HepG2 (cell line): Measurements from ENCODE around the gene BIRC5. TPM values are rescaled to one million over a fixed set of nuclear protein-coding genes. Genes with fewer than 3 reads are reported as not detected.

ENCODE experiments used
- CBFB ChIP-seq: sonication (generic); formaldehyde crosslinking; IDR thresholded peaks from 2 replicates; pipeline ENCODE4 v1.4.0; 2020; ENCODE audit warnings: missing genetic modification reagents
- CCDC6 ChIP-seq: sonication (generic); formaldehyde crosslinking; IDR thresholded peaks from 2 replicates; pipeline ENCODE4 v1.8.1; 2022; ENCODE audit warnings: mild to moderate bottlenecking, missing genetic modification reagents, moderate library complexity
- ERF ChIP-seq: IDR thresholded peaks from 2 replicates; pipeline ENCODE4 v1.6.1; 2018; ENCODE audit warnings: missing biosample characterization, missing genetic modification reagents
- FOSL1 ChIP-seq: sonication (generic); formaldehyde crosslinking; IDR thresholded peaks from 2 replicates; pipeline ENCODE4 v1.9.0; 2021; ENCODE audit warnings: missing genetic modification reagents, borderline replicate concordance
- FOSL2 ChIP-seq: sonication (generic); formaldehyde crosslinking; IDR thresholded peaks from 2 replicates; pipeline ENCODE4 v1.4.0; 2020; ENCODE audit warnings: missing genetic modification reagents
- GLI4 ChIP-seq: sonication (generic); formaldehyde crosslinking; IDR thresholded peaks from 2 replicates; pipeline ENCODE4 v1.5.1; 2020; ENCODE audit warnings: missing genetic modification reagents, mild to moderate bottlenecking, moderate library complexity, borderline replicate concordance
- HDAC1 ChIP-seq: sonication (generic); formaldehyde crosslinking; IDR thresholded peaks from 2 replicates; pipeline ENCODE4 v1.5.1; 2020; ENCODE audit warnings: mild to moderate bottlenecking, missing genetic modification reagents
- KDM3A ChIP-seq: IDR thresholded peaks from 2 replicates; pipeline ENCODE4 v1.6.1; 2018; ENCODE audit warnings: low read depth, missing compliant biosample characterization
- MTA1 ChIP-seq: sonication (generic); formaldehyde crosslinking; IDR thresholded peaks from 2 replicates; pipeline ENCODE4 v1.4.0; 2020; ENCODE audit warnings: missing genetic modification reagents, mild to moderate bottlenecking, borderline replicate concordance
- NR0B2 ChIP-seq: sonication (generic); formaldehyde crosslinking; IDR thresholded peaks from 2 replicates; pipeline ENCODE4 v1.4.0; 2020; ENCODE audit warnings: mild to moderate bottlenecking, missing genetic modification reagents
- RELA ChIP-seq: sonication (generic); formaldehyde crosslinking; IDR thresholded peaks from 2 replicates; pipeline ENCODE4 v1.4.0; 2020; ENCODE audit warnings: missing genetic modification reagents
- THAP7 ChIP-seq: sonication (generic); formaldehyde crosslinking; IDR thresholded peaks from 2 replicates; pipeline ENCODE4 v1.8.1; 2023; ENCODE audit warnings: mild to moderate bottlenecking, missing genetic modification reagents
- ZBTB7B ChIP-seq: sonication (generic); formaldehyde crosslinking; IDR thresholded peaks from 2 replicates; pipeline ENCODE4 v1.4.0; 2020; ENCODE audit warnings: missing genetic modification reagents
- ZFX ChIP-seq: sonication (generic); formaldehyde crosslinking; IDR thresholded peaks from 2 replicates; pipeline ENCODE4 v1.4.0; 2020; ENCODE audit warnings: mild to moderate bottlenecking, low read depth, missing genetic modification reagents, moderate library complexity
- ZHX1 ChIP-seq: sonication (generic); formaldehyde crosslinking; IDR thresholded peaks from 2 replicates; pipeline ENCODE4 v1.8.1; 2022; ENCODE audit warnings: low read depth, mild to moderate bottlenecking, missing genetic modification reagents
- ZMAT3 ChIP-seq: sonication (generic); formaldehyde crosslinking; conservative IDR thresholded peaks from 2 replicates; pipeline ENCODE4 v1.7.0; 2021; ENCODE audit warnings: missing genetic modification reagents
- ZNF280D ChIP-seq: sonication (generic); formaldehyde crosslinking; IDR thresholded peaks from 2 replicates; pipeline ENCODE4 v1.5.1; 2020; ENCODE audit warnings: mild to moderate bottlenecking, missing genetic modification reagents
- ZNF850 ChIP-seq: sonication (generic); formaldehyde crosslinking; conservative IDR thresholded peaks from 2 replicates; pipeline ENCODE4 v1.9.0; 2021; ENCODE audit warnings: mild to moderate bottlenecking, missing genetic modification reagents
- ZXDC ChIP-seq: sonication (generic); formaldehyde crosslinking; IDR thresholded peaks from 2 replicates; pipeline ENCODE4 v1.5.0; 2020; ENCODE audit warnings: mild to moderate bottlenecking, missing genetic modification reagents
- polyA plus RNA-seq, 8 experiments: library from polyadenylated mRNA; depleted of rRNA in 3 of 8; stranded (reverse) in 7 of 8; unstranded in 1 of 8; fragments of >200 nt; fragmentation: Illumina TruSeq in 4 of 8; extraction: Trizol in 4 of 8; gene quantifications; 2 replicates each; pipeline versions ENCODE4 v1.2.1 to v1.2.3, GENCODE V29; 2011 to 2016; ENCODE audit warnings: low read depth in 4 of 8, missing spikeins in 1 of 8, mixed read lengths in 1 of 8; ENCODE audit not compliant: insufficient read depth in 1 of 8
- total RNA-seq, 5 experiments: library from RNA; depleted of rRNA; stranded (reverse); fragments of >200 nt; fragmentation: Illumina TruSeq; extraction: Trizol; gene quantifications; 2 replicates each; pipeline ENCODE4 v1.2.3, GENCODE V29; 2016; ENCODE audit warnings: low read depth in 1 of 5

BIRC5 gene
- total and polyA plus RNA-seq, 2 of the 13 experiments (the other 11 are each of a cell fraction or from before 2014, with no cell fraction given): 30.3 to 135 TPM

GRCh38 chr17:78241277-78242023, 27.4 kb downstream of the BIRC5 start (continued):
- TF ChIP-seq ZNF280D (CRISPR knock-in tag): no peak
- TF ChIP-seq HDAC1 (CRISPR knock-in tag): peak; percentile 56; the same call in 1 of the 2 replicates
- TF ChIP-seq ZHX1 (CRISPR knock-in tag): 0 out of 2 replicates have a peak, but pooled peaks have one; percentile 56
- TF ChIP-seq ZMAT3 (CRISPR knock-in tag): 0 out of 2 replicates have a peak, but pooled peaks have one; percentile 66
- TF ChIP-seq THAP7 (CRISPR knock-in tag): peak; percentile 81; the same call in 1 of the 2 replicates
- TF ChIP-seq ERF: 0 out of 2 replicates have a peak, but pooled peaks have one; percentile 39
- TF ChIP-seq ZFX: no peak; the same call in none of the 2 replicates
- TF ChIP-seq ZXDC (CRISPR knock-in tag): peak; percentile 69; the same call in 1 of the 2 replicates
- no peak for TF ChIP-seq RELA (CRISPR knock-in tag)
- TF ChIP-seq CCDC6 (CRISPR knock-in tag): 0 out of 2 replicates have a peak, but pooled peaks have one; percentile 59
- TF ChIP-seq KDM3A: no peak
- TF ChIP-seq CBFB: 0 out of 2 replicates have a peak, but pooled peaks have one; percentile 21
- TF ChIP-seq ZNF850: no peak
- peak; percentile 43; the same call in 1 of the 2 replicates for TF ChIP-seq FOSL2 (CRISPR knock-in tag)
- peak; percentile 86 for TF ChIP-seq GLI4 (CRISPR knock-in tag)
- TF ChIP-seq ZBTB7B (CRISPR knock-in tag): peak; percentile 58; the same call in 1 of the 2 replicates
- TF ChIP-seq FOSL1 (CRISPR knock-in tag): no peak
- peak; percentile 78 for TF ChIP-seq MTA1 (CRISPR knock-in tag)
- peak; percentile 64; the same call in 1 of the 2 replicates for TF ChIP-seq NR0B2 (CRISPR knock-in tag)
